NCI-H748 (cell line): ENCODE results near the gene EPN1.
A peak's percentile ranks its signal among the peaks of the same experiment; 100 is the strongest.

Experiments
- DNase-seq: peaks from one replicate; lab custom pipeline; 2025; ENCODE audit not compliant: unreplicated experiment; lab: John Stamatoyannopoulos, UW

EPN1 gene

DNA sequence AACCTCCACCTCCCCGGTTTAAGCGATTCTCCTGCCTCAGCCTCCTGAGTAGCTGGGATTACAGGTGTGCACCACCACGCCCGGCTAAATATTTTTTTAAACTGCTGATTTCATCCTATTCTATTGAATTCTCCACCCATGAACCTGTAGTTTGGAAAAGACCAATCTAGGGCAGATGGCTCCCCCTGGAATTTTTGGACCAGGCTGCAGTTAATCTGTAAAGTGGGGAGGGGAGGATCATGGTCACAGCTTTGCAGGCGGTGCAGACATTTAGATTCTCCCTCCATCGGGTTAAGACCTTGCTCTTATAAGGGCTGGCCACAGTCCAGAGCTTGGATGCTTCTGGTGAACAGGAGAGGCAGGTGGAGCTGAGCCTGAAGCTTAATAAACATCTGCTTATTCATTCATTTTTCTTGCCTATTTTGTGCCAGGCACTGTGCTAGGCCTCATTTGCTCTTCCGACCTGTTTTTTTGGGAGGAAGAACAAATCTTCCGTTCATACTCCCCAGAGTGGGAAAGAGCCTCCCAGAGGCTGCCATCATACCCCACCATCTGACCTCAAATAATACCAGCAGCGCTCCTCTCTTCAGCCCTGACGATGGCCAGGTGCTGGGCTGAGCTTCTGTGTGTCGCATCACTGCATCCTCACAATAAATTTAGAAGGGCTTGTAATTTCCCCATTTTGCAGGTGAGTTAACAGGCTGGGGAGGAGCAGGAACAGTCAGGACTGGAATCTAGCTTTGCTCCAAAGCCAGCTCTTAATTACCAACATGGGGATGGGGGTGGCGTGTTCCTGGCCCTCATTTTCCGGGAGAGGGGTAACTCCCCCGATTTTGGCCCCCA is 27.9 kb upstream of the EPN1 start:
- peak; percentile 46 for DNase-seq

DNA sequence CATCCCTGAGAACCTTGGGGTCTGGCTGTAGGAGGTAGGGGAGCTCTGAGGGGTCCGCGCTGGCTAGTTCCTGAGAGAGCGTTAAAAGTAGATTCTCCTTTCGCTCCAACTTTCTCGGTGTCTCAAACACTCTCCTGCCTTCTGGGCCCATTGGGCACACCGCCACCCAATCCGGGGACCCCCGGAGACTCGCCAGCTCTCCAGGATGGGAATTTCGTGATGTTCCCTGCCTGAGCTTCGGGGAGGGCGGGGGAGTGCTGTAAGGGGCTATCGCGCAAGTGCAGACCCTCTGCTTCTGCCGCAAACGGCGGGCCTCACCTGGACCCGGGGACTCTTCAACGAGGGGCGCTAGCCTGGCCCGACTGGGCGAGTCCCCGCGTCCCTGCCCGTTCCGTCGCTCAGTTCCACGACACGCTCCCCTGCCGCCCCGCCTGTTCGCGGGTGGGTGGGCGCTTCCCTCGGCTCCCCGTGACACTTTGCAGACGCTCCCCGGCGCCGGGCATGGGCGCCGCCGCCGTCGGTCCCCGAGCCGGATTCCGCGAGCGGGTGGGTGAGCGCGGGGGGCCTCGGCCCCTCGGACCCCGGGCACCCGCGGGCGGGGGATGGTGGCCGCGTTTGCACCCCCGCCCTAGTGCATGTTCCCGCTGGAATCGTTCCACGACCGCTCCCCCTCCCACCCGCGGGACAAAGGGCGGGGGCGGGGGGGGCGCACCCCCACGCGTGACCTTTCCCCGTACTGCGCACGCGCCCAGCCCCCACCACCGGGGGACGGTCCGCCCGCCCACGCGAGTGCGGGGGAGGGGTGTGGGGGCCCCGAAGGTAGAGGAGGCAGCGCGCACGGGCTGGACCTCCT is 27.1 kb upstream of the EPN1 start, which contains the start of gene CCDC106:
TSS of gene CCDC106 (plus strand) at position 481 of the 853 bp plus-strand sequence. CDS start 835 bp downstream, outside the sequence.
- peak; percentile 86 for DNase-seq

DNA sequence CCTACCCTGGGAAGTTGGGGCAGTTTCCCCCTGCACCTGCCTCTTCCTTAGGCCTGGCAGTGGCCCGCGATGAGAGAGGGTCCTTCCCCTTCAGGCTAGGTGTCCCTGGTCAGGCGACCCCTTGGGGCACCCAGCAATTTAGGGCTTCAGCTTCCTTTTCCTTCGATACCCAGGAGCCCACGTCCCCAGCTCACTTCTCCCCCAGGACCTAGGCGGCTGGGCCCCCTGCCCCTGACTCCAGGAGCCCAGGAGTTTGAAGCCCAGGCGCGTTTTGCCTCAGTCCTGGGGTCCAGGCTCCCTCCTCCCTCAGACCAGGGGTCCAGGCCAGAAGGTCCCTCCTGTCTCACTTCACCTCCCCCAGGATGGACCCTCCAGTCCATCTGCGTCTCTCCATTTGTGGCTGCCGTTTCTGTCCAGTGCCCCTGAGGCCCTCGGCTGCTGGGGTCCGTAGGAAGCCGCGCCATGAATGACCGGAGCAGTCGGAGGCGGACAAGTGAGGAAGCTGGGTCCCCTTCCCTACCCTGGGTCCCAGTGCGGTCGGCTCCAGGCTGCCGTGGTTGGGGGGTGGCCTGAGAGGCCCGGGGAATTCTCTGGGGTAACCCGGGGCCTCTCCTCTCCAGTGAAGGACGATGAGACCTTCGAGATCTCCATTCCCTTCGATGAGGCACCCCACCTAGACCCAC is 26.3 kb upstream of the EPN1 start:
- DNase-seq: no peak

DNA sequence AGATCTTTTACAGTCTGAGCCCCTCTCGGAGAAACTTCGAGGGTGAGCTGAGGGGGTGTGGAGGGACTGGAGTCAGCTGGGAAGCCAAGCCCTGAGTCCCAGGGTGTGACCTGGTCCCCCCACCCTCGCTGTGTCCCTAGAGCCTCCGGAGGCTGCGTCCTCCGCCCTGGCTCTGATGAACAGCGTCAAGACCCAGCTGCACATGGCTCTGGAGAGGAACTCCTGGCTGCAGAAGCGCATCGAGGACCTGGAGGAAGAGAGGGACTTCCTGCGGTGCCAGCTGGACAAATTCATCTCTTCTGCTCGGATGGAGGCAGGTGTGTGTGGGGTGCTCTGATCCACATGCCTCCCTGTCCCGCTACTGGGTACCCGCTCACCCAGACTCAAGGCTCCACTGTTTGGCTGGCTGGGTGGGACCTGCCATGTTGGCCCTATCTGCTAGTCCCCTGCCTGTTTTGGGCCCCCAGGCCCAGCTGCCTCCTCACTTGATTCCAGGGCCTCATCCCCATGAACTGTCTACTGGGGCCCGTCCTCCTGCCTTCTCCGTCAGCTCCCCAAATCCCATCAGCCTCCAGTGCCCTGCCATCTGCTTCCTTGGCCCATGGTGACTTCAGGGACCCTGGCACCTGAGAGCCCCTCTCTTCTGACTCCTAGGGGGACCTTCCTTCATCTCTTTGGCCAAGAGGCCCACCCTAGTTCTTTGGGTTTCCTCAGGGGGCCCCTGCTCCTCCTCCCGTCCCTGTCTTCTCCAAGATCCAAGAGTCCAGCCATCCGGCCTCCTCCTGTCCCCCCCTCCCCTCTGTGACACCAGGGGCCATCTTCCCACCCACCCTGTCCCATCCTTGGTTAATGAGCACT is 25.5 kb upstream of the EPN1 start:
- DNase-seq: no peak

DNA sequence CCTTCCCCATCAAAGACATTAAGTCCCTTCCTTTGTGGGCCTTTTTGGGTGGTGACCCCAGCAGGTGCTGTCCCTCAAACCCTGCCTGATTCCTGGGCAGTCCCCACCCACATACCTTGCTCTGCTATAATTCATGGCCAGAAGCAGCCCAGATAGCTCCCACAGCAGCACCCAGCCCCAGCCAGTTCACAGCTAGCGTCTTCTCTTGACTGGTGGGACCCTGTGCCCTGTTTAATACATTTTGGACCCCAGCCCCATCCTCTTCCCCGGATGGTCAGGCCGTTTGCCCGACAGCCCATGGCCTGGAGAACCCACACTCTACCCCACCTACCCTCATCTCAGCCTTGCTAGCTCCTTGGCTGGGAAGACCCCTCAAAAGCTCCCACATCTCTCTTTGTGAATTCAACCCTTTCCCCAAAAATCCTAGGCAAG is 24.9 kb upstream of the EPN1 start:
- DNase-seq: no peak

DNA sequence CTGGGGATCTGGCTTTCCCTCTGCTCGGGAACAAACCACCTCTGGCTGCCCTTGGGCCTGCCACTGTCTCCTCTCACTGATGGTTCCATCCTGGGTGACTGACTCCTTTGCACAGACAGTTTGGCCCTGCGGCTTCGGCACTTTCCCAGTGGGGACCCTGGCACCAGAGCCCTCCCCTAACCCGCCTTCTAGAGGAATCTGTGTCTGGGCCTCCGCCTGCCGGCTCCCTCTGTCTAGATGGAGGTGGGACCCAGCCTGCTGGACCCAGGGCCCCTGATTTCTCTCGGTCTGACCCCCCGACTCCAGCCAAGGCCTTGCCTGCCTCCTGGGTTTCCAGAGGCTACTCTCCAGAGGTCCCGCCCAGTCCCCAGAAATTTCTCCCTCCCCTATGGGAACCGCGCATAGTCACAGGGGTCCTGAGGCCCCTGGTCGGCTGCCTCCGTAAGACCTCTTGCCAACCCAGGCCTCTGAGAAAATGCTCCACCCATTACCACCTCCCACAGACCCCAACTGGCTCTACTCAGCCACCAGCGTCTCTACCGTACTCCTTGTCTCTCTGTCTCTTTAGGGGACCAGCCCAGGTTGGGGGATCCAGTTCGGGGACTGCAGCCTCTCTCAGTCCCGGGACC is 24.3 kb upstream of the EPN1 start:
- no peak for DNase-seq

DNA sequence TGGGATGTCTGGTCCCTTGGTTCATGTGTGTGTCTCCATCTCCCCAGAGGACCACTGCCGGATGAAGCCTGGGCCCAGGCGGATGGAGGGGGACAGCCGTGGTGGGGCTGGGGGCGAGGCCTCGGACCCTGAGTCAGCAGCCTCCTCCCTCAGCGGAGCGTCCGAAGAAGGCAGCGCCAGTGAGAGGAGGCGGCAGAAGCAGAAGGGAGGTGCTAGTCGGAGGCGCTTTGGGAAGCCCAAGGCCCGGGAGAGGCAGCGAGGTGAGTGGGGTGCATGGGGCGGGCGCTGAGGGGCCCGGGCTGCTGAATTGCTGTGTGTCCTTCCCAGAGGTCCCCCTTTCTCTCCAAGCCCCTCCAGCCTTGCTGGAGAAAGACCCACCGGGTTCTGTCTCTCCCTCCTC is 23.8 kb upstream of the EPN1 start:
- DNase-seq: no peak

DNA sequence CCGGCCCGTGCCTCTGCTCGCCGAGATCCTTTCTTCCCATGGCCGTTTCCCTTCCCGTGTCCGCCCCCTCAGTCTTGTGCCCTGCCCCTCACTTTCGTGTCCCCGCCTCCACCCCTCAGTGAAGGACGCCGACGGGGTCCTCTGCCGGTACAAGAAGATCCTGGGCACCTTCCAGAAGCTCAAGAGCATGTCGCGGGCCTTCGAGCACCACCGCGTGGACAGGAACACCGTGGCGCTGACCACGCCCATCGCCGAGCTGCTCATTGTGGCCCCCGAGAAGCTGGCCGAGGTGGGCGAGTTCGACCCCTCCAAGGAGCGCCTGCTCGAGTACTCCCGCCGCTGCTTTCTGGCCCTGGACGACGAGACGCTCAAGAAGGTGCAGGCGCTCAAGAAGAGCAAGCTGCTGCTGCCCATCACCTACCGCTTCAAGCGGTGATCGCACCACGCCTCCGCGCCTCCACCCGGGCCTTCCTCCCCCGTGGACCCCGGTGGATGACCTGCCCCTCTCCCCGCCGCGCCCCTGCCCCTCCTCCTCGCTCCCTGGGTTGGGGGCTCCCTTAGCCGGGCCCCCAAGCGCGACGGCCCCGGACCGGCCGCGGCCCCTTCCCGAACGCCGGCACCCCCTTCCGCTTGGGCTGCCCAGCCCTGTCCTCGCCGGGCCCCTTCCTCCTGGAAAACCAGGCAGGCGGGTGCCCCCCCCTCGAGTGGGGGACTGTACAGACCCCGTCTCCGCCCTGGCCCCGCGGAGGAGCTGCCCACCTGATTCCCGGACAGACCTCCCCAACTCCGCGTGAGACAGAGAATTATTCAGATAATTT is 22.5 kb upstream of the EPN1 start:
- no peak for DNase-seq

DNA sequence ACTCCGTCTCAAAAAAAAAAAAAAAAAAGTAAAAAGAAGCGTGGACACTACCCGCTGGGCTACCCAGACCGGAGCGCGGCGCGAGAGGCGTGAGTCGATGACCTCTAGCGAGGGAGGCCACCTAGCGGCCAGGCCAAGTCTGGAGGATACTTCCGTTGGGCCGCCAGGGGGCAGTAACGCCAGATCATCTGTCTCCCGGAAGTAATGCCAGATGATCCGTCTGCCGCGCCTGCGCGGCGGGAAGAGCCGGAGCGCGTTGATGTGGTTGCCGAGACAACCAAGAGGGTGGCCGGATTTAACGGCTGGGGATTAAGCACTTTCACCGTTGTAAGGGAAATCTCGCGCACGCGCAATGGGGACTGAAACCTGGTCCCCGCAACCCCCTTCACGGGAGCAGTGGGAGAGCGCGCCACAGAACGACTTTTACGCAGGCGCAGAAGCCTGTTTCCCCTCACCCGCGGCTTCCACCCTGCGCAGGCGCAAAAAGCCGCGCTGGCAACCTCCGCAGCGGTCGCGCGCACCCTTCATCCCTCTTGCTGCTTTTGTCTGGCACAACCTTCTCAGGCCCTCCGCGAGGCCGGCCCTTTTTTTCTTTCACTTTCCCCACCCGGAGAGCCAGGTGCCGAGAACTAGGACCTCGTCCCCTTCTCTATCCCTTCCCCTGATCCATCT is 21.2 kb upstream of the EPN1 start:
- DNase-seq: peak; percentile 100

DNA sequence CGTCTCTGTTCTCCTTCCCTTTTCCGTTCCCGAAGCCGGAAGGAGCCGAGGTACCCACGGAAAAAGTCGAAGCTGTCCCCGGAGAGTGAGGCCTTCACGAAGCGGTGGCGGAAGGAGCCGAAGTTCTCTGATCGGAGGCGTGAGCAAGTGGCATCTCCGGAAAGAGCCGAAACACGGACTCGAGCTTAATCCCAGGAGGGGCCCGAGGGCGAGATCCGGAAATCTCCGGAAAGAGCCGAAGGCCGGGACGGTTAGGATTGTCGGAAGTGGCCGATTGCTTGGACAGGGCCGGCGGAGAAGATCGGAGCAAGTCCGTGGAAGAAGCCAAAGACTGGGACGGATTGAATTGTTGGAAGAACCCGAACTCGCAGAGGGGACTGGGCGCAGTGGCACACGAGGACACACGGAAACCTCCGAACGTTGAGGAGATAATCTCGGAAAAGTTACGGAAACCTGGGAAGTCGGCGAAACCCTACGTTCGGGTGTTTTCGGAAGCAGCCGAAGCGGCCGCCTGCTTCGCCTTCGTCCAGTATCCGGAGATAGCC is 20.6 kb upstream of the EPN1 start:
- DNase-seq: peak; percentile 100

DNA sequence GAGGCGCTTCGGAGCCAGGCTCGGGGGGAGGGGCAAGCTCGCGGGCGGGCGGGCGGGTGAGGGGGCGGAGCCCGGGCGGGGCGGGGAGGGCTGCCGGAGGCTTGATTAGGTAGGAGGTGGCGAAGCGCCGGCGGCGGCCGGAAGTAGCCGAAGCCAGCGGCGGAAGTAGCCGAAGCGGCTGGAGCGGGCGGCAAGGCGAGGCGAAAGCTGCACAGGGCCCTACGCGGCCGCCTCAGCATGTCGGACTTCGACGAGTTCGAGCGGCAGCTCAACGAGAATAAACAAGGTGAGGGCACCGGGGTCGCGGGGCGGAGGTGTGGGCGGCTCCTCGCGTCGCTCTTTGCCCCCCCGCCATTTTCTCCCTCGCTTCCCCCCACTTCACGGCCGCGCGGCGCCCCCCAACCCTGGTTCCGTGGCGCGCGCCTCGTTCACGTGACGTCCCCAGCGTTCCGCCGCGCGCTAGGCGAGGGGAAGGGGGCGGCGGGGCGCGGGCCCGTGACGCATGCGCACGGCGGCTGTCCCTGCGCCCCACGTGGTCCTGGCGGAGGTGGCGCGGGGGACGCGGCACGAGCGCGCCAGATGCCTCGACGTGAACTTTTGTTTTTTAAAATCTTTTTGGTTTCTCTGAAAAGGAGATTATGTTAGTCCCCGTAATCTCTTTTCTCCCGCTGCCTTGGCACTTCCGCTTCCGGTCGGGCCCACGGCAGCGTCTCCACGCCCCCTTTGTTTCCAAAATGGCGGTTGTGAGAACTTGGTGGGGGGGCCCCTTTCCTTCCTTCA is 20.0 kb upstream of the EPN1 start, which contains the start of gene U2AF2:
TSS of gene U2AF2 (plus strand) at position 168 of the 780 bp plus-strand sequence. CDS start at position 238, 70 bp downstream.
- DNase-seq: peak; percentile 96

DNA sequence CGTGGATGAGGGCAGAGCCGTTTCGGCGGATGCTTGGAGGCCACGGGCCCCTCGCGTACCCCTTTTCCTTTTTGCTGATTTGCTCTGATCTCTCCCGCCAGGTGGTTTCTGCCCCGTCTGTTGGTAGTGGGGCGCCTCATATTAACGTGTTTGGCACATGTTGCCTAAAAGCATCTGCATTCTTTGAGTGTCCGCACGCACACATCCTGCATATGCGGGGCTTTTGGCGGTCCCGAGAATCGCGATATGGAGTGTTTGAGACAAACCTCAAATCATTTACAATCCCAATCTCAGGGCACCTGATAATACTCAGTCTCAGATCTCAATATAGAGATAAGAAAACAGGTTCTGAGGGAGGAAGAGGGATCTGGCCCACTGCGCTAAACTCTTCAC is 19.4 kb upstream of the EPN1 start:
- DNase-seq: no peak

DNA sequence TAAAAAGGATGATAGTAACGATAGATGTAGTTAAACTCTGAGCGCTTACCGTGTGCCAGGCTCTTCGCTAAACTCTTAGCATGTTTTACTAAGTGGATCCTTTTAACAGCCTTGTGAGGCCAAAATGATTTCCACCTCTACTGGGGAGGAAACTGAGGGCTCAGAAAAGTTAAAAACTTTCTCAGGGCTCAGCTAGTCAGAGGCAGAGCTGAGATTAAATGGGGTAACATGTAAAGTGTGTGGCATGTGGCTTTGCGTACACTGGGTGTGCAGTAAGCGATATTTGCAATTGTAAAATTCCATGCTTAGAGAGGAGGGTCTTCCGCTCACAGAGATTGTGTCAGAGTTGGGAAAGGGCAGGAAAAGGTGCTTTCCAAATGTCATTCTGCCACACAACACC is 18.5 kb upstream of the EPN1 start:
- DNase-seq: no peak

DNA sequence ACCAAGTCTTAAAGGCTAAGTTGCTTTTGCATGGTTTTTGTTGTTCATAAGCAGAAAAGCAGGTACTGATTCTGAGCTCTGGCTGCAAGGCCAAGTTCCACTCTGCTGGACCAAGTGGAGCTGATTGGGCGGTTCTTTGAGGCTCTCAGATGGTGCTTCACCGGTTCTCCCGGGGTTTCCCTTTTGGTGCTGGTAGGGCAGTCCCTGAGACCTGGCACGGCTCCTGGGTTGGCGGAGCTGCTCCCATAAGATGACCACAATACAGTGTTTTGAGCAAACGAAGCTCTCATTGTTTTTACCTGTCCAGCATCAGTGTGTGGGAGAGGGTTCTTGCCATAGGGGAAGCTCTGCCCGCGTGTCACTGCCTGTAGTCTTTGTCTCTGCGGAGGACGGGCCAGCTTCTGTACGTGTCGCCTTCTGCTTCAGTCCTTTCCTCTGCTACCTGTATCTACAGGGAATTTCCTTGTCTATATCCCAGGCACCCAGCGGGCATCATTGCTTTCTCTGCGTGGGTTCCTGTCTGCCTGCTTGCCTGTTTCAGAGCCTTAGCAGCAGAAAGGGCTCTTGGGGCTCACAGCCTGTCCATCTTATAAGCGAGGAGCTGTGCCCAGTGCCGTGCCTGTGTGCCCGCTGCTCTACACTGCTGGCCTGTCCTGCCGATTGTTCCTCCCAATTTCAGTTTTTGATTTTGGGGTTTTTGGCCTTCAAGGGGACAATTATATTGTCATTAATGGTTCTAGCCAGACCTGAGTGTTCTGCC is 17.9 kb upstream of the EPN1 start:
- DNase-seq: no peak

DNA sequence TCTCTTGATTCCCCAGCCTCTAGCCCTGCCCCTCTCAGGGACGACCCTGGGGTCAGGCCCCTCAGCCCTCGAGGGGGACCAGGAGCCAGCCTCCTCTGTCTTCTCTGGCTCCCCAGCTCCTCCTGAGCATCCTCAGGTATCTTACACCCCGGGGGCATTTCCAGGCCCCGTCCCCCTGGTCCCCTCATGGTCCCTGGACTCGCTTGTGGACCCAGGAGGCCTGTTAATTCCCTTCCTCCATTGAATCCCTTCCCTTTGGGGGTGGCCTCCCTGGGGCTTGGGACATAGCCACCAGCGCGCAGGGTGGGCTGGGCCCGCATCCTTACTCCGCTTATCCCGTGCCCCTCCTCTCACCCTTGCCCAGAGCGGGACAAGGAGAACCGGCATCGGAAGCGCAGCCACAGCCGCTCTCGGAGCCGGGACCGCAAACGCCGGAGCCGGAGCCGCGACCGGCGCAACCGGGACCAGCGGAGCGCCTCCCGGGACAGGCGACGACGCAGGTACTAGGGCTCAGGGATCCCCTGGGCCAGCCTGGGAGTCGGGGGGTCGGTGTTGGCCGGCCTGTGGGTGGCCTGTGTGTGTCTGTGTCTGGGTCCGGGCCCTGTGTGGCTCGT is 16.1 kb upstream of the EPN1 start:
- DNase-seq: no peak

DNA sequence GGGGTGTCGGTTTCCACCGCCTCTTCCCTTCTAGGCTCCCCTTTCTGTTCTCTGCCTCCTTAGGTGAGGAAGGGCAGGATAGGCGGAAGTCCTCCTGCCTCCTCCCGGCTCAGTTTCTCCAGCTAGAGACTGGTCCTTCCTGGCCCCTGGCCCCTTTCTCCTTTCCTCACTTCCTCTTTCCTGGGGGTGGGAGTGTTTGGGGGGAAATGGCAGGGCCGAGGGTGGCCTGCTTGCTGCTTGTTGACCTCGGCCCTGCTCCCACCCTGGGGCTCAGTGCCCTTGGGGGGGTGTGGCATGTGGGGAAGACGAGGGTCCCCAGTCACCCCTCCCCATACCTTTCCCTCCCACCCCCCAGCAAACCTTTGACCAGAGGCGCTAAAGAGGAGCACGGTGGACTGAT is 15.2 kb upstream of the EPN1 start:
- DNase-seq: no peak
